Trophoblast cell (in vitro differentiated cells and primary cell): ENCODE data around the gene B4GALNT3.

Experiments used
- DNase-seq, 2 donors: peaks; one replicate each; pipeline ENCODE4 v3.0.0-alpha.2; 2016
- H2AFZ ChIP-seq: 2 replicates; pipeline ENCODE4 v1.6.1; 2013; ENCODE audit warnings: low read length, moderate library complexity, mild to moderate bottlenecking; ENCODE audit not compliant: insufficient read depth, poor library complexity
- H2AK5ac ChIP-seq: 2 replicates; pipeline ENCODE4 v1.6.1; 2013; ENCODE audit warnings: mild to moderate bottlenecking, low read length
- H2BK120ac ChIP-seq: 2 replicates; pipeline ENCODE4 v1.6.1; 2013; ENCODE audit warnings: low read length, mild to moderate bottlenecking, moderate library complexity; ENCODE audit not compliant: insufficient read depth, poor library complexity
- H2BK12ac ChIP-seq: 2 replicates; pipeline ENCODE4 v1.6.1; 2013; ENCODE audit warnings: mild to moderate bottlenecking, low read length, moderate library complexity
- H2BK5ac ChIP-seq: 2 replicates; pipeline ENCODE4 v1.6.1; 2013; ENCODE audit warnings: low read length, low read depth, moderate library complexity, mild to moderate bottlenecking; ENCODE audit not compliant: poor library complexity
- H3K14ac ChIP-seq: 2 replicates; pipeline ENCODE4 v1.6.1; 2013; ENCODE audit warnings: mild to moderate bottlenecking, low read length
- H3K18ac ChIP-seq: 2 replicates; pipeline ENCODE4 v1.6.1; 2013; ENCODE audit warnings: mild to moderate bottlenecking, low read length
- H3K23ac ChIP-seq: 2 replicates; pipeline ENCODE4 v1.6.1; 2013; ENCODE audit warnings: low read length
- H3K27ac ChIP-seq: 2 replicates; pipeline ENCODE4 v1.5.1; 2013; ENCODE audit warnings: low read depth, mild to moderate bottlenecking, inconsistent platforms, low read length, moderate library complexity
- H3K27me3 ChIP-seq: 2 replicates; pipeline ENCODE4 v1.6.1; 2013; ENCODE audit warnings: inconsistent platforms, mild to moderate bottlenecking, low read length, moderate library complexity; ENCODE audit not compliant: insufficient read depth
- H3K36me3 ChIP-seq, 2 experiments: 1 replicate in 1 of 2; 2 replicates in 1 of 2; pipeline ENCODE4 v1.6.1; 2013; ENCODE audit warnings: low read length in 2 of 2, mild to moderate bottlenecking in 2 of 2, moderate library complexity in 1 of 2; ENCODE audit not compliant: insufficient read depth in 2 of 2, control insufficient read depth in 1 of 2
- H3K4ac ChIP-seq: 2 replicates; pipeline ENCODE4 v1.6.1; 2013; ENCODE audit warnings: low read depth, mild to moderate bottlenecking, low read length, moderate library complexity
- H3K4me1 ChIP-seq, 2 experiments: 1 replicate in 1 of 2; 2 replicates in 1 of 2; pipeline ENCODE4 v1.6.1; 2013; ENCODE audit warnings: low read length in 2 of 2, mild to moderate bottlenecking in 2 of 2, moderate library complexity in 1 of 2; ENCODE audit not compliant: insufficient read depth in 2 of 2, control insufficient read depth in 1 of 2
- H3K4me2 ChIP-seq: 2 replicates; pipeline ENCODE4 v1.6.1; 2013; ENCODE audit warnings: inconsistent platforms, mild to moderate bottlenecking, low read length, moderate library complexity
- H3K4me3 ChIP-seq: 2 replicates; pipeline ENCODE4 v1.5.1; 2013; ENCODE audit warnings: mild to moderate bottlenecking, low read depth, low read length, inconsistent platforms
- H3K79me1 ChIP-seq: one replicate; pipeline ENCODE4 v1.6.1; 2013; ENCODE audit warnings: low read length
- H3K79me2 ChIP-seq: 2 replicates; pipeline ENCODE4 v1.6.1; 2013; ENCODE audit warnings: low read length, mild to moderate bottlenecking; ENCODE audit not compliant: control insufficient read depth, insufficient read depth, poor library complexity
- H3K9ac ChIP-seq: 2 replicates; pipeline ENCODE4 v1.6.1; 2013; ENCODE audit warnings: mild to moderate bottlenecking, low read length
- H3K9me3 ChIP-seq: 2 replicates; pipeline ENCODE4 v1.6.1; 2013; ENCODE audit warnings: low read depth, mild to moderate bottlenecking, control low read depth, inconsistent platforms, low read length; ENCODE audit not compliant: insufficient read depth
- H4K12ac ChIP-seq: 2 replicates; pipeline ENCODE4 v1.6.1; 2013; ENCODE audit warnings: low read depth, mild to moderate bottlenecking, low read length, moderate library complexity
- H4K8ac ChIP-seq: 2 replicates; pipeline ENCODE4 v1.6.1; 2013; ENCODE audit warnings: low read depth, mild to moderate bottlenecking, low read length, moderate library complexity
- H4K91ac ChIP-seq: one replicate; pipeline ENCODE4 v1.6.1; 2013; ENCODE audit warnings: low read depth, mild to moderate bottlenecking, low read length, moderate library complexity
- WGBS: extraction: QIAGEN DNeasy Blood & Tissue Kit; methylation state at CpG from one replicate; pipeline ENCODE4 v1.1.7; 2013; ENCODE audit warnings: missing lambda C conversion rate; ENCODE audit not compliant: insufficient read length, insufficient coverage; ENCODE audit errors: extremely low coverage; 5-methylcytosine and 5-hydroxymethylcytosine counted together

Gene B4GALNT3

DNA sequence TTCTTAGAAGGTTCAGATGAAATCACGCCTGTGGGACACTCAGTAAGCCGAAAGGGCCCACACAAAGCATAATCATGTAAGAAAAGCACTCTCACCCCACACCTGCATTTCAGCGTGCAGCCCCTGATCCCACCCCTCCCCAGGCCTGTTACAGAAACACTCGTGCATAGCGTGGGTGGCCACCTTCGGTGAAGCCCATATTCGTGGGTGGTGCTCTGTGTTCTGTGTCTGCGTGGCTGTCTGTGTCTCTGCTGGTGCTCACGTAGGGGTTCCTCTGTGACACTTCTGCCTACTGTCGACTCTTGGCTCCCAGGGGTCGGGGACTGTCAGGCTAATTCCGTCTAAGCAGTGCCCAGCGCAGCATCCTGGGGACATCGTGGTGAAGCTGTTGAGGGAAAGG lies 74.0 kb downstream of the B4GALNT3 start:
- no peak overlapping the region for H4K8ac ChIP-seq
- no peak overlapping the region for H3K9ac ChIP-seq
- no peak overlapping the region for H3K27ac ChIP-seq
- H3K4ac ChIP-seq: no peak overlapping the region
- no peaks in the 10 kb centered on the region for H3K79me2 ChIP-seq
- no peaks in the 10 kb centered on the region for H3K27me3 ChIP-seq
- H2AK5ac ChIP-seq: no peak overlapping the region
- peaks cover 5 to 8% of the 10 kb centered on the region in 2 experiments for H3K4me1 ChIP-seq
- H3K23ac ChIP-seq: no peak overlapping the region
- H2BK5ac ChIP-seq: no peak overlapping the region
- H3K36me3 ChIP-seq: no peaks in the 10 kb centered on the region
- no peak overlapping the region for H4K12ac ChIP-seq
- peaks cover 7% of the 10 kb centered on the region for H3K9me3 ChIP-seq
- no CpG with 5 or more reads among the region's 14 CpGs for WGBS
- no peak overlapping the region for H3K4me3 ChIP-seq
- H3K4me2 ChIP-seq: no peak overlapping the region
- no peak overlapping the region for H4K91ac ChIP-seq
- H2BK120ac ChIP-seq: no peak overlapping the region
- no peak overlapping the region for H3K18ac ChIP-seq
- H2BK12ac ChIP-seq: no peak overlapping the region
- no peak for DNase-seq
- no peaks in the 10 kb centered on the region for H3K79me1 ChIP-seq
- H2AFZ ChIP-seq: no peak overlapping the region
- no peak overlapping the region for H3K14ac ChIP-seq

DNA sequence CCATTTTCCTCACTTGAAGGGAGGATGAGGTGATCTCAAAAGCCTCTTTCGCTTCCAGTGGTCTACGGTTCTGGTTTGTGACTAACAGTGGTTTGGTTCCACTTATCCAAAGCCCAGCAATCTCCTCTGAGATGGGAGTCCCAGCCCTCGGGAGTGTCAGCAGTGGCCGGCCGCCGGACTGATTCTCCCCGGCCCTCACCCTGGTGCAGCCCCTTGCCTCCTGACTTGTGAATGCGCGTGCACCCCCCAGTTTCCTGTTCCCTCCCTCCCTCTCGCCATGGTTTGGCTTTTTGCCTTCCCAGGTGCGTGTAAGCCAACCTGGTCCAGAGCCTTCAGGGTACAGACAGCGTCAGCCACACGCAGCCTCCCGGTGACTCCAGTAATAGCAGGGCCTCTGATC lies 74.5 kb downstream of the B4GALNT3 start:
- no peaks in the 10 kb centered on the region for H3K79me2 ChIP-seq
- no peak overlapping the region for H2AK5ac ChIP-seq
- no peak overlapping the region for H3K18ac ChIP-seq
- peaks cover 2% of the 10 kb centered on the region for H3K9me3 ChIP-seq
- no peak overlapping the region for H3K4ac ChIP-seq
- H3K23ac ChIP-seq: no peak overlapping the region
- no peak overlapping the region for H4K12ac ChIP-seq
- WGBS: no CpG with 5 or more reads among the region's 14 CpGs
- no peaks in the 10 kb centered on the region for H3K79me1 ChIP-seq
- H4K8ac ChIP-seq: no peak overlapping the region
- H4K91ac ChIP-seq: no peak overlapping the region
- H2BK12ac ChIP-seq: no peak overlapping the region
- H2BK120ac ChIP-seq: no peak overlapping the region
- no peak for DNase-seq
- no peaks in the 10 kb centered on the region for H3K27me3 ChIP-seq
- H3K9ac ChIP-seq: no peak overlapping the region
- no peak overlapping the region for H3K27ac ChIP-seq
- H2AFZ ChIP-seq: no peak overlapping the region
- H3K4me2 ChIP-seq: no peak overlapping the region
- H2BK5ac ChIP-seq: no peak overlapping the region
- H3K4me1 ChIP-seq: peaks cover 3 to 6% of the 10 kb centered on the region in 2 experiments
- H3K36me3 ChIP-seq: no peaks in the 10 kb centered on the region
- no peak overlapping the region for H3K4me3 ChIP-seq
- H3K14ac ChIP-seq: no peak overlapping the region

DNA sequence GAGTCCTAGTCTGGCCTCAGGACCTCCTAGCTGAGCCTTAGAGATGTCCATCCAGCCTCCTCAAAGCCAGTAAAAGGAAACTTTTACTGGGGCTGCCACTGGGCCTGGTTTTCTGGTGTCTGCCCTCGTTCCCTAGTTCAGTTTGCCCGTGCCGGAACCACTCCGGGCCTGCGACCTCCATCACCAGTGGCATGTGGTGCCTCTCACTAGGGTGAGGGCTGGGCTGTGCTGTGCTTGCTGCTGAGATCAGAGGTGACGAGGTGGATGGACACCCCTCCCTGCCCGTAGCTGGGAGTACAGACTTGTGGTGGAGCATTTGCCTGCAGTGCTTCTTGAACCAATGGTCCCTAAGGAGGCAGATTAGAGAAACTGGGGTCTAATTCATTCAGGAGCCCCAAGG lies 75.7 kb downstream of the B4GALNT3 start:
- H3K4ac ChIP-seq: no peak overlapping the region
- no peaks in the 10 kb centered on the region for H3K79me2 ChIP-seq
- no peak overlapping the region for H2BK5ac ChIP-seq
- H3K4me2 ChIP-seq: no peak overlapping the region
- no peaks in the 10 kb centered on the region for H3K9me3 ChIP-seq
- no peaks in the 10 kb centered on the region for H3K79me1 ChIP-seq
- DNase-seq: no peak
- H2AK5ac ChIP-seq: no peak overlapping the region
- H3K27me3 ChIP-seq: no peaks in the 10 kb centered on the region
- H2BK120ac ChIP-seq: no peak overlapping the region
- H3K36me3 ChIP-seq: no peaks in the 10 kb centered on the region
- H3K27ac ChIP-seq: no peak overlapping the region
- no peak overlapping the region for H3K9ac ChIP-seq
- H4K8ac ChIP-seq: no peak overlapping the region
- no peak overlapping the region for H4K91ac ChIP-seq
- peaks cover 3 to 6% of the 10 kb centered on the region in 2 experiments for H3K4me1 ChIP-seq
- no CpG with 5 or more reads among the region's 7 CpGs for WGBS
- no peak overlapping the region for H3K18ac ChIP-seq
- no peak overlapping the region for H3K4me3 ChIP-seq
- no peak overlapping the region for H2AFZ ChIP-seq
- no peak overlapping the region for H3K23ac ChIP-seq
- no peak overlapping the region for H3K14ac ChIP-seq
- no peak overlapping the region for H4K12ac ChIP-seq
- no peak overlapping the region for H2BK12ac ChIP-seq

DNA sequence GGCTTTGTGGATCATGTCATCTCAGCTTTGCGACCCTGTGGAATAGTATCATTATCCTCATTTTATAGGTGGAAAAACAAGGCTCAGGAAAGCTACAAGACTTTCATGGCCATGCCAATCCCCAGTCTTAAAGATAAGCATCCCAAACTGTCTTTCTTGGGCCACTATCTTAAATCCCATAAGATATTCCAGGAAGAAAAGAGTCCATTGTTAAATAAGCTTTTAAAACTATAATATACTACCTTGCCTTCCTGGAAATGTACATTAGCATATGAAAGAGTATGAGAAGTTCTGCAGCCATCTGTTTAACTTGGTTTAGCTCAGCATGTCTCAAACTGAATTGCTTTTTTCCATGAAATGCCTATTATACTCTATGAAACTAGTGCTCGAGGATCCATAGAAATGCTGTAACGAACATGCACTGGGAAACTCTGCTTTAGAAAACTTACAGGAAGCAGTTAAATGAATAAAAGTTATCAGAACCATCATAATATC lies 77.1 kb downstream of the B4GALNT3 start:
- Histone ChIP-seq H2AK5ac (no peak overlapping the region), H2BK12ac (no peak overlapping the region), H3K27me3 (no peaks in the 10 kb centered on the region), H3K79me2 (peaks cover 2% of the 10 kb centered on the region), H3K4ac (no peak overlapping the region), H4K12ac (no peak overlapping the region), H3K4me3 (no peak overlapping the region), H2AFZ (no peak overlapping the region), H3K36me3 (no peaks in the 10 kb centered on the region), H3K27ac (no peak overlapping the region), H2BK5ac (no peak overlapping the region), H3K23ac (no peak overlapping the region), H4K91ac (no peak overlapping the region), H3K9me3 (no peaks in the 10 kb centered on the region), H2BK120ac (no peak overlapping the region), H4K8ac (no peak overlapping the region), H3K4me2 (no peak overlapping the region), H3K4me1 (peaks cover 8 to 12% of the 10 kb centered on the region in 2 experiments), H3K9ac (no peak overlapping the region), H3K79me1 (peaks cover 3% of the 10 kb centered on the region), H3K14ac (no peak overlapping the region), H3K18ac (no peak overlapping the region)
- no CpG with 5 or more reads among the region's 3 CpGs for WGBS
- no peak for DNase-seq
